H9 (cell line): ENCODE results near the gene PDXDC1. TPM values are rescaled to one million over a fixed set of nuclear protein-coding genes. Genes with fewer than 3 reads are reported as not detected.
"Not testable (repeated sequence)": the region's sequence is repeated elsewhere in the genome, so short reads cannot be mapped to it uniquely, and the experiment has no call there.

ENCODE experiments used
- DNase-seq: peaks from one replicate; pipeline ENCODE4 v3.0.0-alpha.2; 2017
- H2AFZ ChIP-seq: one replicate; pipeline ENCODE4 v1.6.1; 2013; ENCODE audit warnings: mild to moderate bottlenecking, low read length, control low read depth, moderate library complexity
- H2AK5ac ChIP-seq: 2 replicates; pipeline ENCODE4 v1.6.1; 2013; ENCODE audit warnings: low read length, control low read depth, mixed read lengths; ENCODE audit not compliant: insufficient read length
- H2BK120ac ChIP-seq: one replicate; pipeline ENCODE4 v1.6.1; 2013; ENCODE audit warnings: low read depth, mild to moderate bottlenecking, low read length, control low read depth, inconsistent platforms; ENCODE audit not compliant: poor library complexity, severe bottlenecking
- H2BK12ac ChIP-seq: 2 replicates; pipeline ENCODE4 v1.6.1; 2013; ENCODE audit warnings: low read length, control low read depth, mixed read lengths, low read depth; ENCODE audit not compliant: insufficient read length
- H2BK15ac ChIP-seq: 2 replicates; pipeline ENCODE4 v1.6.1; 2013; ENCODE audit warnings: low read depth, low read length, control low read depth
- H2BK20ac ChIP-seq: one replicate; pipeline ENCODE4 v1.6.1; 2013; ENCODE audit warnings: low read depth, mild to moderate bottlenecking, low read length, control low read depth, inconsistent platforms; ENCODE audit not compliant: poor library complexity, severe bottlenecking
- H2BK5ac ChIP-seq: 2 replicates; pipeline ENCODE4 v1.6.1; 2013; ENCODE audit warnings: low read length, control low read depth, mixed read lengths; ENCODE audit not compliant: insufficient read length
- H3K14ac ChIP-seq: 2 replicates; pipeline ENCODE4 v1.6.1; 2013; ENCODE audit warnings: low read length, control low read depth; ENCODE audit not compliant: insufficient read depth
- H3K18ac ChIP-seq: 2 replicates; pipeline ENCODE4 v1.6.1; 2013; ENCODE audit warnings: low read depth, mild to moderate bottlenecking, mixed read lengths, low read length, control low read depth; ENCODE audit not compliant: insufficient read length
- H3K23ac ChIP-seq: 2 replicates; pipeline ENCODE4 v1.6.1; 2013; ENCODE audit warnings: low read length, control low read depth, mixed read lengths, low read depth; ENCODE audit not compliant: insufficient read length
- H3K23me2 ChIP-seq: 2 replicates; pipeline ENCODE4 v1.6.1; 2013; ENCODE audit warnings: low read depth, mild to moderate bottlenecking, mixed read lengths, low read length, control low read depth; ENCODE audit not compliant: insufficient read length, poor library complexity, severe bottlenecking
- H3K27ac ChIP-seq: 2 replicates; pipeline ENCODE4 v1.5.1; 2013; ENCODE audit warnings: low read length, control low read depth, mixed read lengths, low read depth; ENCODE audit not compliant: insufficient read length
- H3K27me3 ChIP-seq: 2 replicates; pipeline ENCODE4 v1.6.1; 2013; ENCODE audit warnings: low read length, control low read depth, inconsistent platforms; ENCODE audit not compliant: insufficient read depth
- H3K4ac ChIP-seq: 2 replicates; pipeline ENCODE4 v1.6.1; 2013; ENCODE audit warnings: low read depth, mild to moderate bottlenecking, control low read depth, inconsistent platforms, low read length, moderate library complexity
- H3K4me1 ChIP-seq: 2 replicates; pipeline ENCODE4 v1.6.1; 2013; ENCODE audit warnings: low read length, control low read depth, inconsistent platforms; ENCODE audit not compliant: insufficient read depth
- H3K4me2 ChIP-seq: 2 replicates; pipeline ENCODE4 v1.6.1; 2013; ENCODE audit warnings: low read length, control low read depth, mixed read lengths; ENCODE audit not compliant: insufficient read length, insufficient read depth
- H3K56ac ChIP-seq: 2 replicates; pipeline ENCODE4 v1.6.1; 2013; ENCODE audit warnings: low read depth, mild to moderate bottlenecking, mixed read lengths, low read length, control low read depth; ENCODE audit not compliant: insufficient read length
- H3K79me1 ChIP-seq: 2 replicates; pipeline ENCODE4 v1.6.1; 2013; ENCODE audit warnings: low read depth, mild to moderate bottlenecking, moderate library complexity, low read length, control low read depth, inconsistent platforms; ENCODE audit not compliant: insufficient read depth, poor library complexity, severe bottlenecking
- H3K79me2 ChIP-seq: 2 replicates; pipeline ENCODE4 v1.6.1; 2013; ENCODE audit warnings: low read length, control low read depth, inconsistent platforms; ENCODE audit not compliant: insufficient read depth
- H3K9ac ChIP-seq: 2 replicates; pipeline ENCODE4 v1.6.1; 2013; ENCODE audit warnings: low read length, control low read depth, mixed read lengths; ENCODE audit not compliant: insufficient read length; ENCODE audit errors: extremely low read depth
- H3K9me3 ChIP-seq: one replicate; pipeline ENCODE4 v1.6.1; 2013; ENCODE audit warnings: low read depth, low read length, inconsistent platforms; ENCODE audit not compliant: control insufficient read depth
- H3T11ph ChIP-seq: one replicate; pipeline ENCODE4 v1.6.1; 2013; ENCODE audit warnings: mild to moderate bottlenecking, low read length, control low read depth, inconsistent platforms
- H4K20me1 ChIP-seq: one replicate; pipeline ENCODE4 v1.6.1; 2013; ENCODE audit not compliant: control insufficient read depth, insufficient read length, insufficient read depth
- H4K5ac ChIP-seq: 2 replicates; pipeline ENCODE4 v1.6.1; 2013; ENCODE audit warnings: low read depth, mild to moderate bottlenecking, mixed read lengths, low read length, control low read depth; ENCODE audit not compliant: insufficient read length
- H4K8ac ChIP-seq: replicated peaks from 2 replicates; pipeline ENCODE4 v1.6.1; 2013; ENCODE audit warnings: low read length, control low read depth, mixed read lengths, low read depth; ENCODE audit not compliant: insufficient read length
- H4K91ac ChIP-seq: 2 replicates; pipeline ENCODE4 v1.6.1; 2013; ENCODE audit warnings: low read depth, mild to moderate bottlenecking, moderate library complexity, mixed read lengths, low read length, control low read depth; ENCODE audit not compliant: insufficient read length
- H3K27ac Mint-ChIP-seq, 3 experiments: 2 replicates in 2 of 3; 3 replicates in 1 of 3; pipeline ENCODE4 v1.8.0; 2020 to 2021; ENCODE audit warnings: mixed read lengths in 3 of 3, mild to moderate bottlenecking in 1 of 3, moderate library complexity in 1 of 3
- H3K27me3 Mint-ChIP-seq: 2 replicates; pipeline ENCODE4 v1.8.0; 2021; ENCODE audit warnings: low read depth, mild to moderate bottlenecking, moderate library complexity, mixed read lengths
- H3K36me3 Mint-ChIP-seq, 3 experiments: 2 replicates in 2 of 3; 3 replicates in 1 of 3; pipeline ENCODE4 v1.8.0; 2020 to 2021; ENCODE audit warnings: low read depth in 3 of 3, mixed read lengths in 3 of 3; ENCODE audit not compliant: insufficient read depth in 1 of 3
- H3K4me1 Mint-ChIP-seq, 2 experiments: 2 replicates each; pipeline ENCODE4 v1.8.0; 2020; ENCODE audit warnings: mixed read lengths in 2 of 2
- H3K4me3 Mint-ChIP-seq, 2 experiments: 2 replicates in 1 of 2; 3 replicates in 1 of 2; pipeline ENCODE4 v1.8.0; 2020 to 2021; ENCODE audit warnings: mild to moderate bottlenecking in 2 of 2, mixed read lengths in 2 of 2, moderate library complexity in 1 of 2
- H3K9me3 Mint-ChIP-seq, 2 experiments: 2 replicates in 1 of 2; 3 replicates in 1 of 2; pipeline ENCODE4 v1.8.0; 2020; ENCODE audit warnings: mild to moderate bottlenecking in 2 of 2, mixed read lengths in 2 of 2, moderate library complexity in 1 of 2
- WGBS: extraction: QIAGEN DNeasy Blood & Tissue Kit; methylation state at CpG from one replicate; pipeline ENCODE4 v1.1.7; 2013; ENCODE audit warnings: missing lambda C conversion rate, low lambda C conversion rate, mixed read lengths; ENCODE audit not compliant: insufficient read length; ENCODE audit errors: extremely low coverage; 5-methylcytosine and 5-hydroxymethylcytosine counted together
- total RNA-seq: library from RNA; stranded (reverse); gene quantifications from 2 replicates; pipeline ENCODE4 v1.2.1, GENCODE V29; 2021

The PDXDC1 gene
- total RNA-seq, 1 experiment from 2014 or later, result 112 TPM

GRCh38 chr16:15080883-15081282 is 106.1 kb downstream of the PDXDC1 start:
- H3K4me2 ChIP-seq, H3K27ac ChIP-seq, H2BK5ac ChIP-seq, H3K14ac ChIP-seq, H2BK15ac ChIP-seq, H2BK20ac ChIP-seq, H4K8ac ChIP-seq, H3K79me1 ChIP-seq, H3K4me1 ChIP-seq, H3K56ac ChIP-seq, H2BK12ac ChIP-seq, H2AFZ ChIP-seq, H3K18ac ChIP-seq, H2AK5ac ChIP-seq, H3K23me2 ChIP-seq, H3K27me3 Mint-ChIP-seq, H3K9me3 ChIP-seq, H4K20me1 ChIP-seq, DNase-seq, H3K79me2 ChIP-seq, H3K27ac Mint-ChIP-seq, H3K4me1 Mint-ChIP-seq, H3K9ac ChIP-seq, H4K5ac ChIP-seq, H4K91ac ChIP-seq, H2BK120ac ChIP-seq, H3K4me3 Mint-ChIP-seq, H3K27me3 ChIP-seq, H3K4ac ChIP-seq, H3K9me3 Mint-ChIP-seq, H3K23ac ChIP-seq, H3T11ph ChIP-seq: not testable (repeated sequence)
- no CpG with 5 or more reads among the region's 1 CpG for WGBS
- H3K36me3 Mint-ChIP-seq, result peaks cover 54 to 89% (median 86%) of the 10 kb centered on the region in 3 experiments

- H3K27me3 Mint-ChIP-seq, H3K23ac ChIP-seq, H3K9me3 ChIP-seq, H2BK12ac ChIP-seq, DNase-seq, H3T11ph ChIP-seq, H3K4me1 ChIP-seq, H2AK5ac ChIP-seq, H3K4ac ChIP-seq, H2BK20ac ChIP-seq, H3K23me2 ChIP-seq, H3K4me3 Mint-ChIP-seq, H3K27ac ChIP-seq, H3K27me3 ChIP-seq, H3K79me2 ChIP-seq, H3K14ac ChIP-seq, H3K56ac ChIP-seq, H2BK5ac ChIP-seq, H3K4me1 Mint-ChIP-seq, H2BK120ac ChIP-seq, H4K8ac ChIP-seq, H2AFZ ChIP-seq, H3K9me3 Mint-ChIP-seq, H3K79me1 ChIP-seq, H3K9ac ChIP-seq, H3K27ac Mint-ChIP-seq, H4K91ac ChIP-seq, H3K4me2 ChIP-seq, H4K20me1 ChIP-seq, H2BK15ac ChIP-seq, H3K18ac ChIP-seq, H4K5ac ChIP-seq: not testable (repeated sequence)
- no CpG with 5 or more reads among the region's 3 CpGs for WGBS
- H3K36me3 Mint-ChIP-seq, result peaks cover 44 to 77% (median 74%) of the 10 kb centered on the region in 3 experiments; a peak in 6 of 7 replicates
These were observed 108.0 kb downstream of the PDXDC1 start for GRCh38 chr16:15082788-15083187.
